OCI-M1 (cell line): Measurements from ENCODE around the gene CDH13.
A peak's percentile ranks its signal among the peaks of the same experiment; 100 is the strongest.

Experiments
- DNase-seq: peaks from one replicate; lab custom pipeline; 2025; lab: John Stamatoyannopoulos, UW

The CDH13 gene

GRCh38 chr16:83002351-83003334 is 375.9 kb downstream of the CDH13 start:
- DNase-seq: no peak

GRCh38 chr16:83004868-83005652 is 378.3 kb downstream of the CDH13 start:
- DNase-seq: no peak

GRCh38 chr16:83005653-83006160 is 378.9 kb downstream of the CDH13 start:
- no peak for DNase-seq

GRCh38 chr16:83010776-83011720 is 384.3 kb downstream of the CDH13 start:
- no peak for DNase-seq

GRCh38 chr16:83011939-83012338 is 385.2 kb downstream of the CDH13 start:
- DNase-seq: no peak

GRCh38 chr16:83013071-83013470 is 386.3 kb downstream of the CDH13 start:
- DNase-seq: no peak

- DNase-seq: no peak
Observed at GRCh38 chr16:83019963-83020362, 393.2 kb downstream of the CDH13 start.

GRCh38 chr16:83021045-83021444 is 394.3 kb downstream of the CDH13 start:
- DNase-seq: no peak

- DNase-seq: no peak
Observed at GRCh38 chr16:83021746-83022145, 395.0 kb downstream of the CDH13 start.

GRCh38 chr16:83023011-83023410 is 396.2 kb downstream of the CDH13 start:
- no peak for DNase-seq

- no peak for DNase-seq
Observed at GRCh38 chr16:83023640-83024039, 396.9 kb downstream of the CDH13 start.

- no peak for DNase-seq
Observed at GRCh38 chr16:83027973-83028372, 401.2 kb downstream of the CDH13 start.

- no peak for DNase-seq
Observed at GRCh38 chr16:83029467-83029866, 402.7 kb downstream of the CDH13 start.

GRCh38 chr16:83031524-83031923 is 404.8 kb downstream of the CDH13 start:
- DNase-seq: no peak

- no peak for DNase-seq
Observed at GRCh38 chr16:83037102-83037501, 410.3 kb downstream of the CDH13 start.

- DNase-seq: no peak
Observed at GRCh38 chr16:83037884-83038283, 411.1 kb downstream of the CDH13 start.

- no peak for DNase-seq
Observed at GRCh38 chr16:83040174-83040573, 413.4 kb downstream of the CDH13 start.

- DNase-seq: no peak
Observed at GRCh38 chr16:83044589-83044988, 417.8 kb downstream of the CDH13 start.

- no peak for DNase-seq
Observed at GRCh38 chr16:83045790-83046189, 419.0 kb downstream of the CDH13 start.

- peak; percentile 17 for DNase-seq
Observed at GRCh38 chr16:83046664-83047063, 419.9 kb downstream of the CDH13 start.

- DNase-seq: no peak
Observed at GRCh38 chr16:83051451-83051850, 424.7 kb downstream of the CDH13 start.

- no peak for DNase-seq
Observed at GRCh38 chr16:83054283-83054682, 427.5 kb downstream of the CDH13 start.
